ENCODE measurements around the gene DNAJC12.
"Not testable (repeated sequence)": the region's sequence is repeated elsewhere in the genome, so short reads cannot be mapped to it uniquely, and the experiment has no call there.

DNAJC12 gene

DNA sequence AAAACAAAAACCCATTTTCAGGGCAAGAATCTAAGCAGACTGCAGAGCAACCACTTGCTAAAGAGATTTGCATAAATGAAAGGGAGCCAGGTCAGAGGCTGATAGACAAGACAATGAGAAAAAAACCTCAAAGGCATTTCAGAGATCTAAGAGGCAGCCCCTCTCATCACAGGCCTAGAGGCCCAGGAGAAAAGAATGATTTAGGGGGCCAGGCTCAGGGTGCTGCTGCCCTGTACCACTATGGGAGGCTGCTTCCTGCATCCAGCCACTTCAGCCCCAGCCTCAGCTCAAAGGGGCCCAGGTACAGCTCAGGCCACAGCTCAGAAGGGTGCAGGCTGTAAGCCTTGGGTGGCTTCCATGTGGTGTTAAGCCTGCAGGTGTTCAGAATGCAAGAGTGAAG is 3.7 kb upstream of the DNAJC12 start:
- TF ChIP-seq, protein P1, sequence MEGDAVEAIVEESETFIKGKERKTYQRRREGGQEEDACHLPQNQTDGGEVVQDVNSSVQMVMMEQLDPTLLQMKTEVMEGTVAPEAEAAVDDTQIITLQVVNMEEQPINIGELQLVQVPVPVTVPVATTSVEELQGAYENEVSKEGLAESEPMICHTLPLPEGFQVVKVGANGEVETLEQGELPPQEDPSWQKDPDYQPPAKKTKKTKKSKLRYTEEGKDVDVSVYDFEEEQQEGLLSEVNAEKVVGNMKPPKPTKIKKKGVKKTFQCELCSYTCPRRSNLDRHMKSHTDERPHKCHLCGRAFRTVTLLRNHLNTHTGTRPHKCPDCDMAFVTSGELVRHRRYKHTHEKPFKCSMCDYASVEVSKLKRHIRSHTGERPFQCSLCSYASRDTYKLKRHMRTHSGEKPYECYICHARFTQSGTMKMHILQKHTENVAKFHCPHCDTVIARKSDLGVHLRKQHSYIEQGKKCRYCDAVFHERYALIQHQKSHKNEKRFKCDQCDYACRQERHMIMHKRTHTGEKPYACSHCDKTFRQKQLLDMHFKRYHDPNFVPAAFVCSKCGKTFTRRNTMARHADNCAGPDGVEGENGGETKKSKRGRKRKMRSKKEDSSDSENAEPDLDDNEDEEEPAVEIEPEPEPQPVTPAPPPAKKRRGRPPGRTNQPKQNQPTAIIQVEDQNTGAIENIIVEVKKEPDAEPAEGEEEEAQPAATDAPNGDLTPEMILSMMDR (IDR thresholded peaks at IDR 0.05; ENCODE audit: borderline replicate concordance, control extremely low read depth, extremely low read depth, insufficient read depth, missing control alignments) = no peak
- in situ Hi-C loops (cut with MboI; ENCODE audit: low sequenced_read_pairs, unreplicated experiment) = no loop called here
- DNase-seq (ENCODE audit: low spot score) = no peak

DNA sequence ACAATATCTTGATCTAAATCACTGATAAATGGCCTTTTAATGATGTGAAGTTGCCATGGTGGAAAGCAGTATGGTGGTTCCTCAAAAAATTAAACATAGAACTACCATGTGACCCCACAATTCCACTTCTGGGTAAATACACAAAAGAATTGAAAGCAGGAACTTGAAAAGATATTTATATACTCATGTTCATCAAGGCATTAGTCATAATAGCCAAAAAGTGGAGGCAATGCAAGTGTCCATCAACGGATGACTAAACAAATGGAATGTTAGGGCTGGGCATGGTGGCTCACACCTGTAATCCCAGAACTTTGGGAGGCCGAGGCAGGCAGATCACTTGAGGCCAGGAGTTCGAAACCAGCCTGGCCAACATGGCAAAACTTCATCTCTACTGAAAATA is 2.0 kb upstream of the DNAJC12 start:
- TF ChIP-seq, protein P1 (IDR thresholded peaks at IDR 0.05; ENCODE audit: borderline replicate concordance, control extremely low read depth, extremely low read depth, insufficient read depth, missing control alignments) = no peak
- DNase-seq (ENCODE audit: low spot score) = no peak
- in situ Hi-C loops (cut with MboI; ENCODE audit: low sequenced_read_pairs, unreplicated experiment) = no loop called here

DNA sequence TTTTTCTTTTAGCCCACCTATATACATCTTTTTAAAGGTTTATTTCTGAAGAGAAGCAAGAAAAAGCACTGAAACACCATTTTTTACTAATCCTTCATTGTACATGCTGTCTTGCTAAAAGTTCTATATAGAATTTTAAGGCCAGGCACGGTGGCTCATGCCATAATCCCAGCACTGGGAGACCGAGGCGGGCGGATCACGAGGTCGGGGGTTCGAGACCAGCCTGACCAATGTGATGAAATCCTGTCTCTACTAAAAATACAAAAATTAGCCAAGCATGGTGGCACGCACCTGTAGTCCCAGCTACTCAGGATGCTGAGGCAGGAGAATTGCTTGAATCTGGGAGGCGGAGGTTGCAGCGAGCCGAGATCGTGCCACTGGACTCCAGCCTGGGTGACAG is 1.5 kb upstream of the DNAJC12 start:
- in situ Hi-C loops (cut with MboI; ENCODE audit: low sequenced_read_pairs, unreplicated experiment) = not testable (repeated sequence)

DNA sequence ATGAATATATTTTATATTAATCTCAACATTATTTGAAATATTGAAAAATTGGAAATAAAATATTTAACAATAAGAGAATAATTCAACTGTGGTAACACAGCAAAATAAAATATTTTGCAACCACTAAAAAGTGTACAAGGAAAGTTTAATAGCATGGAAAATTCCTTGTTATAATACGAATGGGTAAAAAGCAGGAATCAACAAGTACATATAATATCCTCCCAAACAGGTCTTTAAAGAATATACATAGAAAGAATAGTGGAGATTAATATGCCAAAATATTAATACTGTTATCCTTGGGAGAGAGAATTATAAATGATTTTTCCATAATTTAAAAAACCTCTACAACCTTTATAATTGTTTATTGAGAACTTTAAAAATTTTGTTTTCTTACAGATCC is 1.0 kb downstream of the DNAJC12 start:
- TF ChIP-seq, protein P1 (IDR thresholded peaks at IDR 0.05; ENCODE audit: borderline replicate concordance, control extremely low read depth, extremely low read depth, insufficient read depth, missing control alignments) = no peak
- DNase-seq (ENCODE audit: low spot score) = no peak
- in situ Hi-C loops (cut with MboI; ENCODE audit: low sequenced_read_pairs, unreplicated experiment) = no loop called here

More for the DNA sequence above, 1.5 kb upstream of the DNAJC12 start:
- DNase-seq (ENCODE audit: low spot score) = not testable (repeated sequence)

DNA sequence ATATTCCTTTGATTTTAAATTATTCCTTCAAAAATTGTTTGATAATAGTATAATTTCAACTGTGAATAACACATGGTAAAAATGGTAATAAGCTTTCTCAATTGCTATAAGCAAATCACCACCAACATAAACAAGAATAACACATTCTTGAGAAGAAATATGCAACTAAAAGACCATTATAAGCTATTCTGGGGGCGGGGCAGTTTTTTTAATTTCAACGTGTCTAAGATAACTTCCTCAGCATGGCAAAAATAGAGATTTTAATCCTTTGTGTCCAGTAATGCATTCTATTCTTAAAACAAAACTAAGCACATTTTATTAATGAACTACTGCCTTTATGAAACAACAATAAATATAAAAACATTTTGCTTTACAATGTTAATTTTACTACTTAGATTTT is 1.5 kb downstream of the DNAJC12 start:
- TF ChIP-seq, protein P1 (IDR thresholded peaks at IDR 0.05; ENCODE audit: borderline replicate concordance, control extremely low read depth, extremely low read depth, insufficient read depth, missing control alignments) = no peak
- in situ Hi-C loops (cut with MboI; ENCODE audit: low sequenced_read_pairs, unreplicated experiment) = no loop called here
- no peak for DNase-seq (ENCODE audit: low spot score)

DNA sequence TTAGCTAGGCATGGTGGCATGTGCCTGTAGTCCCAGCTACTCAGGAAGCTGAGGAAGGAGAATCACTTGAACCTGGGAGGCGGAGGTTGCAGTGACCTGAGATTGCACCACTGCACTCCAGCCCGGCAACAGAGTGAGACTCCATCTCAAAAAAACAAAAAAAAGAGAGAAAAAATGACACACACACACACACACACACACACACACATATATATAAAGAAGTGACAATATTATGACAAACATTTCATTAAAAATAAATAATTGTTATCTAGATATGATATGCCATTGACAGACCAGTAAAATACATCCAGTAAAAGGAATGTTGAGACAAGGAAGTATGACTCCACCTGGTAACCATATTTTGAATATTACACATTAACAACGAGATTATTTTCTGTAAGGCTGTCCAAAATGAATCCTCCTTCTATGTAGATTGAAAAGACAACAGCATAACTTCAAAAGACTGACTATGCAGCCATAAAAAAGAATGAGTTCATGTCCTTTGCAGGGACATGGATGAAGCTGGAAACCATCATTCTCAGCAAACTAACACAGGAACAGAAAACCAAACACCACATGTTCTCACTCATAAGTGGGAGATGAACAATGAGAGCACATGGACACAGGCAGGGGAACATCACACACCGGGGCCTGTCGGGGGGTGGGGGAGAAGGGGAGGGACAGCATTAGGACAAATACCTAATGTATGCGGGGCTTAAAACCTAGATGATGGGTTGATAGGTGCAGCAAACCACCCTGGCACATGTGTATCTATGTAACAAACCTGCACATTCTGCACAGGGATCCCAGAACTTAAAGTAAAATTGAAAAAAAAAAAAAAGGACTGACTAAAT is 2.2 kb downstream of the DNAJC12 start:
- DNase-seq (ENCODE audit: low spot score); in situ Hi-C loops (cut with MboI; ENCODE audit: low sequenced_read_pairs, unreplicated experiment): not testable (repeated sequence)

DNA sequence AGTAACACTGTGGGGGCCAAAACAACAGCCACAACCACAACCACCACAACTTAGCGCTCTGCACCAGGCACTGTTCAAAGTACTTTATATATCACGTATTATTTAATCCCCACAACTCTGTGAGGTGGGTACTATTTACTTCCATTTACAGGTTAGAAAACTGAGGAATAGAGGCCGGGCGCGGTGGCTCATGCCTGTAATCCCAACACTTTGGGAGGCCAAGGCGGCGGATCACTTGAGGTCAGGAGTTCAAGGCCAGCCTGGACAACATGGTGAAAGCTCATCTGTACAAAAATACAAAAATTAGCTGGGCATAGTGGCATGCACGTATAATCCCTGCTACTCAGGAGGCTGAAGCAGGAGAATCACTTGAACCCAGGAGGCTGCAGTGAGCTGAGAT is 3.6 kb downstream of the DNAJC12 start:
- in situ Hi-C loops (cut with MboI; ENCODE audit: low sequenced_read_pairs, unreplicated experiment) = no loop called here
- no peak for DNase-seq (ENCODE audit: low spot score)
- TF ChIP-seq, protein P1 (IDR thresholded peaks at IDR 0.05; ENCODE audit: borderline replicate concordance, control extremely low read depth, extremely low read depth, insufficient read depth, missing control alignments) = no peak

All from GM13976 (cell line).